Prostate gland (tissue), 2 donors: ENCODE results near the gene FAM219B. TPM values are rescaled to one million over a fixed set of nuclear protein-coding genes. Genes with fewer than 3 reads are reported as not detected.

Experiments used
- DNase-seq: peaks from one replicate; pipeline ENCODE4 v3.0.0-alpha.2; 2019; ENCODE audit warnings: low spot score
- H3K27ac ChIP-seq, 2 donors: fragments of 200-600 bp; sonication (generic); 2 replicates each; pipeline ENCODE4 v1.5.1; 2017 to 2019
- H3K27me3 ChIP-seq: fragments of 200-600 bp; sonication (generic); replicated peaks from 2 replicates; pipeline ENCODE4 v1.5.1; 2019; ENCODE audit not compliant: insufficient read depth
- H3K36me3 ChIP-seq, 2 donors: fragments of 200-600 bp; sonication (generic); 1 replicate in 1 of 2; 2 replicates in 1 of 2; pipeline versions ENCODE4 v1.5.1 to v1.8.1; 2017 to 2019
- H3K4me1 ChIP-seq: fragments of 200-600 bp; sonication (generic); replicated peaks from 2 replicates; pipeline ENCODE4 v1.5.1; 2019
- H3K4me3 ChIP-seq, 2 donors: fragments of 200-600 bp; sonication (generic); 2 replicates each; pipeline ENCODE4 v1.5.1; 2017 to 2019
- H3K9me3 ChIP-seq: fragments of 200-600 bp; sonication (generic); 2 replicates; pipeline ENCODE4 v1.5.1; 2017
- CTCF ChIP-seq, 4 experiments: fragments of 200-600 bp in 2 of 4; fragments of 450-650 bp in 2 of 4; sonication (generic) in 2 of 4; IDR thresholded peaks; 1 replicate in 3 of 4; 2 replicates in 1 of 4; pipeline ENCODE4 v1.5.1; 2016 to 2019; ENCODE audit warnings: antibody characterized with exemption in 4 of 4, mild to moderate bottlenecking in 2 of 4, moderate library complexity in 2 of 4
- POLR2A ChIP-seq: fragments of 450-650 bp; IDR thresholded peaks from one replicate; pipeline ENCODE4 v1.6.1; 2016; ENCODE audit warnings: antibody characterized with exemption, mild to moderate bottlenecking
- POLR2AphosphoS5 ChIP-seq: sonication (generic); formaldehyde crosslinking; IDR thresholded peaks from one replicate; pipeline ENCODE4 v1.6.1; 2017; ENCODE audit warnings: antibody characterized with exemption
- WGBS: methylation state at CpG from one replicate; pipeline ENCODE4 v1.1.5; 2018; 5-methylcytosine and 5-hydroxymethylcytosine counted together
- intact Hi-C: fragments of 100-400 bp; cut with DNase I; formaldehyde crosslinking; loops from one replicate; pipeline ENCODE4 v1.14.2; 2022
- total RNA-seq, 2 donors: library from RNA; depleted of rRNA; stranded (reverse); fragments of >200 nt; gene quantifications; one replicate each; pipeline ENCODE4 v1.1.0, GENCODE V29; 2016

The FAM219B gene
- total RNA-seq, 2 donors from 2014 or later = 66.0 to 71.1 TPM

- peaks cover 0 to 7% of the 10 kb centered on the region in 2 donors for H3K36me3 ChIP-seq
- intact Hi-C loops = no loop called here
Observed at GRCh38 chr15:74913041-74913440, 6.4 kb upstream of the FAM219B start.

DNA sequence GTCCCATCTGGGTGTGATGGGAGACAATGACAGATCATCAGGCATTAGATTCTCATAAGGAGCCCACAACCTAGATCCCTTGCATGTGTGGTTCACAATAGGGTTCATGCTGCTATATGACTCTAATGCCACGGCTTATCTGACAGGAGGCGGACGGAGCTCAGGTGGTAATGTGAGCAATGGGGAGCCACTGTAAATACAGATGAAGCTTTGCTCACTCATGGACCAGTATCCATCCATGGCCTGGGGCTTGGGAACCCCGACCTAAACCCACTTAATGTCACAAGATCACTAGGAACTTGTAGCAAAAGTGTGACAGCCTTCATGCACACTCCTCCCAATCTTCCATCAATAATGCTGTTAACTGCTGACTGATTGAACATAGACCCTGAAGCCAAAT is 2.0 kb upstream of the FAM219B start:
- no peaks in the 10 kb centered on the region for H3K9me3 ChIP-seq
- DNase-seq = no peak
- 95% methylated on average over 4 of the region's 4 CpGs for WGBS
- no peaks in the 10 kb centered on the region for H3K27me3 ChIP-seq
- no peaks in the 10 kb centered on the region for H3K4me1 ChIP-seq
- TF ChIP-seq POLR2A = no peak
- no peak for TF ChIP-seq CTCF (IDR thresholded peaks at IDR 0.05)
- H3K36me3 ChIP-seq = no peaks in the 10 kb centered on the region
- intact Hi-C loops = loop anchor here (5.0 kb wide), 1 partner anchor 66 kb away; the partner anchor contains the start of gene ULK3
- H3K4me3 ChIP-seq = no peak overlapping the region
- H3K27ac ChIP-seq = no peak overlapping the region

More at GRCh38 chr15:74913041-74913440, 6.4 kb upstream of the FAM219B start:
- Histone ChIP-seq H3K4me3 (no peak overlapping the region), H3K9me3 (no peaks in the 10 kb centered on the region), H3K4me1 (no peaks in the 10 kb centered on the region), H3K27ac (peak overlapping the region in 1 of 2 donors; percentile 9), H3K27me3 (no peaks in the 10 kb centered on the region)
- TF ChIP-seq POLR2A (no peak), POLR2AphosphoS5 (peak; percentile 14)
- WGBS = 76% methylated on average over 9 of the region's 9 CpGs
- DNase-seq = no peak

- Histone ChIP-seq H3K9me3 (no peaks in the 10 kb centered on the region), H3K27me3 (no peaks in the 10 kb centered on the region), H3K4me3 (peak overlapping the region; percentile 76 to 97), H3K4me1 (no peaks in the 10 kb centered on the region), H3K27ac (peak overlapping the region; percentile 95 to 98), H3K36me3 (peaks cover 0 to 2% of the 10 kb centered on the region in 2 donors)
- 41% methylated on average over 8 of the region's 8 CpGs for WGBS
- no peak for TF ChIP-seq POLR2AphosphoS5
- TF ChIP-seq POLR2A = no peak
- no peak for TF ChIP-seq CTCF (IDR thresholded peaks at IDR 0.05)
- intact Hi-C loops = loop anchor here (5.0 kb wide), 1 partner anchor 65 kb away; the partner anchor contains the start of gene ULK3
- no peak for DNase-seq
Observed at GRCh38 chr15:74907163-74907870, 666 bp upstream of the FAM219B start.

DNA sequence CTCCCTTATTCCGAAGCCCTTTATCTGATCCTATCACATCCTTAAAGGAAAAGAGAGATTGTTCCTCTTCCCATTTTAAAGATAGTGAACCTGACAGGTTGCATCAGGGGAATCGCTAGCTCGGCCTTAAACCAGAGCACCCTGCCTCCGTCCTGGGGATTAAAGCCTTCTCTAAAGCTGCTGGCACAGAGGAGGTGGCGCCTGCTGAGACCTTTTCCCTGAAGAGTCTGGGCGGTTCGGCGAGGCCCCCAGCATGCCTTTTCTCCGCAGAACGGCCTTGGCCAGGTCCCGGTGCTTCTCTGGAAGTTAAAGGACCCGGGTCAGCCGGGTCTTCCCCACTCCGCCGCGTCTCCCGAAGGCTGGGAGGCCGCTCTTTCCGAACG is 593 bp downstream of the FAM219B start:
- no peaks in the 10 kb centered on the region for H3K27me3 ChIP-seq

More for the DNA sequence above, 593 bp downstream of the FAM219B start:
- TF ChIP-seq POLR2A (peak; percentile 11), CTCF (IDR thresholded peaks at IDR 0.05) (no peak)
- Histone ChIP-seq H3K27ac (peak overlapping the region; percentile 95 to 98), H3K9me3 (no peaks in the 10 kb centered on the region), H3K36me3 (peaks cover 0 to 3% of the 10 kb centered on the region in 2 donors), H3K4me3 (peak overlapping the region; percentile 76 to 97), H3K4me1 (peaks cover 5% of the 10 kb centered on the region)
- WGBS = 0% methylated on average over 20 of the region's 20 CpGs
- DNase-seq = peak; percentile 11
- intact Hi-C loops = loop anchor here (5.0 kb wide), 1 partner anchor 64 kb away; the partner anchor contains the start of gene ULK3
